ENCODE data around the gene CEP72. TPM values are rescaled to one million over a fixed set of nuclear protein-coding genes. Genes with fewer than 3 reads are reported as not detected.

Gene CEP72
- total RNA-seq, 1 experiment from 2014 or later, result 6.3 TPM

DNA sequence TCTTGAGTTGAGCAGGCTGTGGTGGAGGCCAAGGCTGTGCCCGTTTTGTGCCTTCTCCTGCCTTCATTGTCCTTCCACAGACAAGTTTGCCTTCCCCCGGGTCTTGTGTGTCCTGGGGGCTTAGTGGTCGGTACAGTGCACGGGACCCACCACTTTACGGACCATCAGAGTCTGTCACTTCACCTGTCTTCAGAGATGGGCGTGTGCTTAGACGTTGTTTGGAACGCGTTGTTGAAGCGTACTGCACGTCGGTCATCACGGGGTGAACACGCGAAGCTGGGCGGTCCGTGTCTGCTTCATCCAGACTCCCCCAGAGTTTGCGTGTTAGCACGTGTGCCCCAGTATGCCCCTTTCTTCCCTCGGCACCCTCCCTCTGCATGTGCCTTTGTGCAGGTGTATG lies 24.8 kb downstream of the CEP72 start:
- no peaks in the 10 kb centered on the region for H3K27me3 ChIP-seq
- no peak overlapping the region for H3K4me3 ChIP-seq
- no peak for DNase-seq
- H3K9me3 ChIP-seq, result no peaks in the 10 kb centered on the region
- H3K36me3 ChIP-seq, result peaks cover 10% of the 10 kb centered on the region

DNA sequence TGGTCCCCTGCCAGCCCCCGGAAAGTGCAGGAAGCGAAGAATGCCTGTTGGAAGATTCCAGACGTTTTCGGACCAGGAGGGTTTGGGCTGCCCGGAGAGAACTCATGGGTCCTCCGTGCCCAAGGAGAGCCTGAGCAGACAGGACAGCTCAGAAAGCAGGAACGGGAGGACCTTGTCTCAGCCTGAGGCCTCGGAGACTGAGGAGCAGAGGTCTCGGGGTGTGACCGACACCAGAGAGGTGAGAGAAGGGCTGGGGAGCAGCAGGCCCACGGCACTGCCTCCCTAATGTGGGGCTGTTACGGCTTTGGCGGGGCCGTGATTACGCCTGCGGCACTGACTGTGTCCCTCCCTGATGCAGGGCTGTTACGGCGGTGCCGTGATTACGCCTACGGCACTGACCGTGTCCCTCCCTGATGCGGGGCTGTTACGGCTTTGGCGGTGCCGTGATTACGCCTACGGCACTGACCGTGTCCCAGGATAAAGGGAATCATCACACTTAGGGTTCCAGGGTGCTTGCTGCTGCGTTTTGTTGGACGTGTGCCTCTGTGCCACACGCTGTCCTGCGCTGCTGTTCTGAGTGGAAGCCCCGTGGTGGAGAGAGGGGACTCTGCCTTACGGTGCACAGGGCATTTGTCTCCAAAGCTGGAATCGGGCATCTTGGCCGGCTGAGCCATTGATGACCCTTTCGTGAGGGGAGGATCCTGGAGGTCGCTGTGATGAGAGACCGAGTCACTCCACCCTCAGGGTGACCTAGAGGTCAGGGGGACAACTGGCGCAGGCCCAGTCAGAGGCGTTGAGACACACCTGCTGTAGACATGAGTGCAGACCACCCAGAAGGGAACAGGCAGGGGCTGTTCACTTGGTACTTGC lies 25.7 kb downstream of the CEP72 start:
- no peak for DNase-seq
- H3K4me3 ChIP-seq, result no peak overlapping the region
- peaks cover 11% of the 10 kb centered on the region for H3K36me3 ChIP-seq
- no peaks in the 10 kb centered on the region for H3K27me3 ChIP-seq
- H3K9me3 ChIP-seq, result no peaks in the 10 kb centered on the region

DNA sequence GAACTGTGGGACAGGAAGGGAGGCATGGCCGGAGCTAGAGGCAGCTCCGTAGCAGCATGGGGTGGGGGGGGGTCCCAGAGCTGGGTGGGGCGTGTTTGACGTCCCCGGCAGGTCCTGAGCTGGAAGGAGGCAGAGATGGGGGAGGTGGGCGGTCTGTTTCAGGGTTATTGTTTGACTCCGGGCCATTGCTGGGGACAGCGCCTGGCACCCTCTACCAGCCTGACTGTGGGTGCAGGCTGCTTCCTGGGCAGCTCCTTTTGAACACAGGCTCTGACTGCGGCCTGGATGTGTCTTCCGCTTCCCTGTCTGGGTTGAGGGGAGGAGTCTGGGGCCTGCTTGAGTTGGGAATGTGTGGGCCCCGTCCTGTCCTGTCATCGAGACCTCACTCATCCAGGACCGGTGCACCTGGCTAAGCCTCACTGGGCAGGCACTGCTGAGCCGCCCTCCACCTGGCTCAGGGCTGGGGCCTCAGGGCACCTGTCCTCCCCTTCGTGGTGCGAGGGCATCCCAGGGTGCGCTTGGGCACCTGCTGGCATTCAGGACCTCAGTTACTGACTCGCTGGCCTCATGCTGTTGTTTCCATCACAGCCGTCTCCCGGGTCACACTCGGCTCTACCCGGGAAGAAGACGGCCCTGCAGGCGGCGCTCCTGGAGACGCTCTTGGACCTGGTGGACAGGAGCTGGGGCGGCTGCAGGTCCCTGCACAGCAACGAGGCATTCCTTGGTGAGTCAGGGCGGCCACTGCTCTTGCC lies 26.5 kb downstream of the CEP72 start:
- Histone ChIP-seq H3K36me3 (peaks cover 15% of the 10 kb centered on the region), H3K27me3 (no peaks in the 10 kb centered on the region), H3K9me3 (no peaks in the 10 kb centered on the region), H3K4me3 (no peak overlapping the region)
- DNase-seq, result no peak

DNA sequence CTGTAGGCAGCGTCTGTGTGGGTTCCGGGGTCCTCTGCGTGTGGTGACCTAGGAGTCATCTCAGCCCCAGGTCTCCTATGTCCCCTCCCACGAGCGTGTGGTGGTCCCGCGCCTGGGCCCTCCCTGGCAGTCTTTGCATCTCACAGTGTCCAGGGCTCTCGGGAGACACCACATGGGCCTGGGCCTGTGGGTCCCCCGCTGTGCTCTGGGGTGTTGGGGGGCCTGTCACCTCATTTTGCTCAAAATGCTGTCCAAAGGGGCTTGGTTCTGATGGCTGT lies 27.1 kb downstream of the CEP72 start:
- Histone ChIP-seq H3K27me3 (no peaks in the 10 kb centered on the region), H3K4me3 (no peak overlapping the region), H3K9me3 (no peaks in the 10 kb centered on the region), H3K36me3 (peaks cover 18% of the 10 kb centered on the region)
- no peak for DNase-seq

DNA sequence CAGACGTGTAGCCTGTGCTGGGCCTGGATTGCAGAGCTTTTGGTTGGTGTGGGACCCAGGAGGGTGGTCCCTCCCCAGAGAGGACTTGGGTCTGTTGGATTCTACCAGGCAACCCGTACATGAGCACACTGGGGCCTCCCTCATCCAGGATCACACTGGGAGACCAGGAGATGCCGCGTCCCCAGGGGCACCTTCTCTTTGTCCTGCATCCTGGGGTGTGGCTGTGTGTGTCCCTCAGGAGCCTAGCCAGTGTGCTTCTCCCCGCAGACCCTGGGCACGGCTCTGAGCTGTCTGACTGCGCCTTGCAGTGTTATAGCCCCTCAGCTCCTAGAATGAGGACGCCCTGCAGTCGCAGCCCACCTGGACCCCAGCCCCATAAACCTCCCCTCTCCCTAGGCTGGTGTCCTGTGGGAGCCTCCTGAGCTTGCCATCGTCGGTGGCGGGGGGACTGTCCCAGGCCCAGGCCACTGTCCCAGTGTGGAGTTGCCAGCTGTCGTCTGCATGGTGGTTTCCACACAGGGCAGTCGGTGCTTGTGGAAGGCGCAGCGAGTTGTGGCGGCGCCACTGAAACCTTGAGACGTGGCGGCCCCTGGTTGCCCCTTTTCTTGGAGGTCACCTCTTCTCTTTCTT lies 27.6 kb downstream of the CEP72 start:
- Histone ChIP-seq H3K4me3 (no peak overlapping the region), H3K36me3 (peaks cover 22% of the 10 kb centered on the region), H3K27me3 (no peaks in the 10 kb centered on the region), H3K9me3 (no peaks in the 10 kb centered on the region)
- no peak for DNase-seq

DNA sequence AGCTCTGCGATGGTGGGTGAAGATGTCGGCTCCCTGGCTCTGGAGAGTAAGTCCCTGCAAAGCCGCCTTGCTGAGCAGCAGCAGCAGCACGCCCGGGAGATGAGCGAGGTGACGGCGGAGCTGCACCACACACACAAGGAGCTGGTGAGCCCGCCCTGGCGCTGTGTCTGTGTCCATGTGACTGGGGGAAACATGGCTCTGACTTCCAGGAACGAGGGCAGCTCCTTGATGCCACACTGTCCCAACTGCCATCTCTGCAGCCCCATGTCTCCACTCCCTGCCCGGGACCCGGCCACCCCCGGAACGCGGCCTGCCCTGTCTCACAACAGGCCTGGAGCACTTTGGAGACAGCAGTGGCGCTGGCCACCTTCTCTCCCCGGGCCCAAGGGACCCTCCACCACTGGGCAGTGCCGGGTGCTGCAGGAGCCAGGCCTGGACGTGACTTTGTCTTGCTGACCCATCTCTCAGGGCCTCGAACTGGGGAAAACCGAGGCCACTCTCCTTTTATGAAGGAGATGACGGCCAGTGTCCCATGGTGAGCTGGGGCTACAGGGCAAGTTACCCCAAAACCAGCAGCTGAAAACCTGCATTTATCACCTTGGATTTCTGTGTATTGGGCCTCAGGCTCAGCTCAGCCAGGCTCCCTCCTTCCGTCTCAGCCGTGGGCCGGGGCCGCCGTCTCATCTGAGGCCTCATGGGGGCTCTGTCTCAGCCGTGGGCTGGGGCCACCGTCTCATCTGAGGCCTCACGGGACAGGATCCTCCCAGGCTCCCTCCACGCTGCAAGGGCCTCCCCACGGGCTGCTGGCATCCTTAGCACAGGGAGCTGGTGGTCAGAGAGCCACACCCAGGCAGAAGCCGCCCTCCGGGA lies 28.6 kb downstream of the CEP72 start:
- DNase-seq, result no peak
- H3K36me3 ChIP-seq, result peaks cover 17% of the 10 kb centered on the region
- H3K4me3 ChIP-seq, result no peak overlapping the region
- H3K27me3 ChIP-seq, result no peaks in the 10 kb centered on the region
- no peaks in the 10 kb centered on the region for H3K9me3 ChIP-seq

DNA sequence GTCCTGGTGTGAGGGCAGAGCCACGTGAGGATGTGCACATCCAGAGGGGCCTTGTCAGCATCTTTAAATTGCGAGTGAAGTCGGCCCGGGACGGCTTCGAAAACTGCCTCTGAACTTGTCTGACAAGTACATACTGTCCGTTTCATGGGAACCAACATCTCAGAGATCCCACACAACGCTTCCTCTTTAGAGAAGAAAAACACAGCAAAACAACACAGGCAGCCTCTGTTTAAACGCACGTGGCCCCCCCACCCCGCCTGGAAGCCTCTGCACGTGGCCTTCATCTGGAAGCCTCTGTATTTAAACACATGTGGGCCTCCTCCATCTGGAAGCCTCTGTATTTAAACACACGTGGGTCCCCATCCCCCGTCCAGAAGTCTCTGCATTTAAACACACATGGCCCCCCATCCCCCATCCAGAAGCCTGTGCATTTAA lies 29.2 kb downstream of the CEP72 start:
- Histone ChIP-seq H3K9me3 (no peaks in the 10 kb centered on the region), H3K36me3 (peaks cover 16% of the 10 kb centered on the region), H3K4me3 (no peak overlapping the region), H3K27me3 (no peaks in the 10 kb centered on the region)
- DNase-seq, result no peak

DNA sequence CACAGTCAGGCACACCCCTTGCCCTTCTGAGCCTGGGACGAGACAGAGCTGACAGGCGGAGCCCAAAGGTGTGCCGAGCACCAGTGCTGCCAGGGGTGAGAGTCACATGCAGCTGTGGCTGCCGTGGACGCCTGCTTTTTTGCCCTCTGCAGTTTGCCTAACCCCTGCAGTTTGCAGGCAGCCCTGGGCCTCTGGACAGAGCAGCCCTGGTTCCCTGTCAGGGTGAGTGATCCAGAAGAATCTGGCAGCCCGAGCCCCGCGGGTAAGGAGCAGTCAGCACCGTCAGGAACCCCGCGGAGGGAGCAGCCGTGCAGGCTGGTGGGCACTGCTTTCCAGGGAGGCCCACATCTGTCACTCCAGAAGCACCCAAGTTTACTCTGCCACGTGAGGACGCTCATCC lies 30.3 kb downstream of the CEP72 start:
- no peak overlapping the region for H3K4me3 ChIP-seq
- no peaks in the 10 kb centered on the region for H3K27me3 ChIP-seq
- H3K9me3 ChIP-seq, result no peaks in the 10 kb centered on the region
- H3K36me3 ChIP-seq, result peaks cover 22% of the 10 kb centered on the region
- DNase-seq, result no peak

DNA sequence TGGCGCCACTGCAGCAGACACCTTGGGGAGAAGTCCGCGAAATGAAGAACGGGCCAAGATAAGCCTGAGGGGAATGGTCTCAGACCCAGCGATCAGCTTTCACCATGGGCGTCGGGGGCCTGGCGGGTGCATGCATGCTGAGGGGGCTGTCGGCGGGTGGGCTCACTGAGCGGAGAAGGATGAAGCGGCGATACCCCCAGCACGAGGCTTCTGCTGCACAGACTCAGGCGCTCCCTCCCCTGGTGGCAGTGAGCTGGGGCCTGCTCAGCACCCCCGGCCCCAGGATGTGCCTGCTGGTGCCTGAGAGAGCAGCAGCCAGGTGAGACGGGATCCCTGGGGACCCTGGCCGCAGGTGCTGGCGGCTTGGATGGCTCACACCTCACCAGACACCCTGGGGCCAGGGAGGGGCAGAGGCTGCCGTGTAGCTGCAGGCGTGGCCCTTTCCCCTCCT lies 31.2 kb downstream of the CEP72 start:
- peaks cover 27% of the 10 kb centered on the region for H3K36me3 ChIP-seq
- DNase-seq, result no peak
- no peak overlapping the region for H3K4me3 ChIP-seq
- H3K27me3 ChIP-seq, result no peaks in the 10 kb centered on the region
- H3K9me3 ChIP-seq, result 0 out of 2 replicates have a peak, but pooled peaks cover 2% of the 10 kb centered on the region

DNA sequence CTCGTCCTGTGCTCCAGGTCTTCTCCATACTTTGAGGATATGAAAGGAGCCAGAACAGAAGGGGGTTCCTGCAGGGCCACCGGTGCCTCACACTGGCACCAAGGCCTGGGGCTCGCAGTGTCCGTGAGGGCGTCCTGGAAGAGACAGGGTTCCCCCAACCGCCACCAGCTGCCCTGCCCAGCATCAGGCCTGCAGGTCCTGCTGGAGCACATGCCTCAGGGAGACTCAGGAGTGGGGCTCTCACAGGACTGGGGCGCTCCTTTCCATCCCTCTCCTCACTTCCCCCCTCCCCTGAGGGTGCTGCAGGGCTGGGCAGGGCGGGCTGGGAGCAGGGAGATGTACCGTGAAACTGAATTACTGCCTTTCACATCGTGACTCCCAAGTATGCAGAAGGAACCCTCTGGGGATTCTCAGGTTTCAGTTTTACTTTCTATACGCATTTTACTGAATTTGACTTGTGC lies 31.7 kb downstream of the CEP72 start:
- H3K4me3 ChIP-seq, result no peak overlapping the region
- H3K36me3 ChIP-seq, result peaks cover 27% of the 10 kb centered on the region
- DNase-seq, result no peak
- 0 out of 2 replicates have a peak, but pooled peaks cover 2% of the 10 kb centered on the region for H3K9me3 ChIP-seq
- no peaks in the 10 kb centered on the region for H3K27me3 ChIP-seq

DNA sequence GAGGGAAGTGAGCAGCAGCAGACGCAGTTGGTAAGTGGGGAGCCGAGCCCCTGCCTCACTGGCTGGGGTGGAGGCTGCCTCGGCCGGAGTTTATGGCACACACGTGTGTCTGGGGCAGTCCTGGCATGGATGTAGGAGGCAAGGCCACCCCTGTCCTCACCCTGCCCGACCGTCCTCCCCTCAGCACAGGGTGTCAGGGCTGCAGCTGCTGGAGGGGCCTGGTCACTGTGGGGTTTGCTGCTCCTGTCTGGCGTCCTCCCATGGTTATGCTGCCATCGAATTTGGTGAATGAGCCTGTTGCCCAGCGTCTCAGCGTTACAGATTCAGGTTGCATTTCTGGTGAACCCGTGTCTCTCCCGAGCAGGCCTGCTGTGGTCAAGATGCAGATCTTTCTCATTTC lies 32.4 kb downstream of the CEP72 start:
- no peak for DNase-seq
- Histone ChIP-seq H3K36me3 (peaks cover 27% of the 10 kb centered on the region), H3K9me3 (0 out of 2 replicates have a peak, but pooled peaks cover 2% of the 10 kb centered on the region), H3K4me3 (no peak overlapping the region), H3K27me3 (no peaks in the 10 kb centered on the region)

DNA sequence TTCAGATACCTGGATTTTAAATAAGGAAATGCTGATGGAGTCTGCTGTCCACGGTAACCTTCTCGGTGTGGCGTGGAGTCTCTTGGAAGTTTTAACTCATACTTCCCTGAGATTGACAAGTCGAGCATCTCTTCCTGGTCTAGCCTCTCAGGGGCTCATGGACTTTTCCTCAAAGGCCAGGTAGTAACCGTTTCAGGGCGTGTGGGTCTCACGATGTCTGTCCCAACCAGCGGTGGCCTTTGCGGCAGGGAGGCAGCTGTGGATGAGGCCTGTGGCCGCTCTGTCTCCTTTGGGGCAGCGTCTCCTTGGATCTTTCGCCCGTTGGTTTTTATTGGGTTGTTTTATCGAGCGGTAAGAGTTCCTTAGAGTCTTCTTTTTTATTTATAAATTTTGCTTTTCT lies 32.8 kb downstream of the CEP72 start:
- Histone ChIP-seq H3K9me3 (0 out of 2 replicates have a peak, but pooled peaks cover 2% of the 10 kb centered on the region), H3K27me3 (no peaks in the 10 kb centered on the region), H3K36me3 (peaks cover 27% of the 10 kb centered on the region), H3K4me3 (no peak overlapping the region)
- no peak for DNase-seq

DNA sequence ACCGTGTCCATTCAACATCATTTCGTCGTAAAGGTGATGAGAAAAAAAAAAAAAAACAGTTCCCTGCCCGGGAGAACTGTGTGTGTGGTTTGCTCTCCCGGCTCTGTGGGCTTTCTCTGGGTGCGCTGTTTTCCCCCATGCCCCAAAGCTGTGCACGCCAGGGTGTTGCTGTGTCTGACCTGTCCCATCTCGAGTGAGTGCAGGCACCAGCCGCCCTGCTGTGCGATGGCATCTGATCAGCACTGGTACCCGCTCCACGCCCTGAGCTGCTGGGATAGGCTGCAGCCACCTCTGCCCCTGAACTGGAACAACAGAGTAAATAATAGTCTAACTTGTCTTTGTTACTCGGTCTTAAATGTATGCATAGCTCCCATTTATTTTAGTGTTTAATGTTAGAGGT lies 33.3 kb downstream of the CEP72 start:
- no peak for DNase-seq
- Histone ChIP-seq H3K36me3 (peaks cover 27% of the 10 kb centered on the region), H3K4me3 (no peak overlapping the region), H3K9me3 (0 out of 2 replicates have a peak, but pooled peaks cover 2% of the 10 kb centered on the region), H3K27me3 (no peaks in the 10 kb centered on the region)

DNA sequence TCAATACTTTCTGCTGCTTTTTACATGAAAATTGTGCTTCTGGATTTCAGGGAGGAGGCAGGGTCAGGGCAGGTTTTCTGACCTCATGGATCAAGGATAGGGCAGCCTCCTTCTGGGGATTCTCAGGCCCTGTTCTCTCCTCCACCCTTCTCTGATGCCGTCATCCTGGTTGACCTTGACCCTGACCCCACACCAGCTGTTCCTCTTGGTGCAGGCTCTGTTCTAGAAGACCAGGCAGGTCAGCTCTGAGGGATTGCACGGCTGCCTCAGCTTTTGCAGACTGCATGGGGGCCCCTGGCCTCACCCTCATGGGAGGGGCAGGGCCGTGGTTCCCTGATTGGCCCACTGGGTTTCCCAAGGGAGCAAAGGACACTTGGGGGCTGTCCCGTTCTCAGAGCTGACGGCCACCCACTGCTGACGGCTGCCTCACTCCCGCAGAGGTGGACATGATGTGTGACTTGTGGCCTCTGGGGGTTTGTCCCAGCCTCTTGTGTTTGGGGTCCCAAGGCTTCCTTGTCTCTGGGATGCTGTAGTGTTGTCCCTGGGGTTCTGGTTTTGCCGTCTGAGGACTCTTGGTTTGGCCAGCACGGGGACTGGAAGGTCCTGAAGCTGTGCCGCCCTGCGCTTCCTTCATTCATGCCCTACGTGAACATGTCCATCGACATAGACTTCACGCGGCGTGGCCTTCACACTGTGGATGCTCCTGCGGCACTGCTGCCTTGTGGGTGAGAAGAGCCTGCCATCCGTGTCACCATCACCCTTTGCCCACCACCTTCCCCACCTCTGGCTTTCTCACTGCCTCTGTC lies 34.5 kb downstream of the CEP72 start:
- H3K4me3 ChIP-seq, result no peak overlapping the region
- H3K9me3 ChIP-seq, result 0 out of 2 replicates have a peak, but pooled peaks cover 2% of the 10 kb centered on the region
- H3K27me3 ChIP-seq, result no peaks in the 10 kb centered on the region
- no peak for DNase-seq
- peaks cover 27% of the 10 kb centered on the region for H3K36me3 ChIP-seq

DNA sequence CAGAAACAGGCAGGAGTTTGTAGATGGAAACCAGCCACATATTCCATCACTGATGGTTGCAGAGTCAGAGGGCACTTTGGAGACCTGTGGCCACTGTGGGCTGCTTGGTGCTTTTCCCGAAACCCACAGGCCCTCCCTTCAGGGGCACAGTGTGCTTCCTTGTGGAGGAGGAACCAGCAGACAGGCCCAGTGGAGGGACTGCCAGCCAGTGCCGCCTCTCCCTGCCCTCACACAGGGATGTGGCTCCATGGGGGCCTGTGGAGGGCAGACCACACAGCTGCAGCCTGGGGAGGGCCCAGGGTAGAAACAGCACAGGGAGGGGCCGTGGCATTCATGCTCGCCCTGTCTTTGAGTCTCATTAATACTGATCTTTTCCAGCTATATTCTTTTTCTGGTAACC lies 35.2 kb downstream of the CEP72 start:
- DNase-seq, result no peak
- Histone ChIP-seq H3K36me3 (peaks cover 27% of the 10 kb centered on the region), H3K27me3 (no peaks in the 10 kb centered on the region), H3K4me3 (no peak overlapping the region), H3K9me3 (0 out of 2 replicates have a peak, but pooled peaks cover 2% of the 10 kb centered on the region)

Data from MG63 (cell line).